ENCODE measurements around the gene RNF114.

- TF ChIP-seq CTCF (IDR thresholded peaks at IDR 0.05) (peak in 5 of 6 experiments; percentile 9 to 47 (median 40)), POLR2A (IDR thresholded peaks at IDR 0.05) (no peak)
Observed at GRCh38 chr20:49889935-49890333, 46.3 kb upstream of the RNF114 start.

Data from thyroid gland (tissue), 4 donors.